ENCODE data around the gene IL17RE. TPM values are rescaled to one million over a fixed set of nuclear protein-coding genes. Genes with fewer than 3 reads are reported as not detected.
A peak's percentile ranks its signal among the peaks of the same experiment; 100 is the strongest.

Gene IL17RE
- total and polyA plus RNA-seq, 9 of the 15 experiments (the other 6 are each of a cell fraction or from before 2014, with no cell fraction given): 0.32 to 1.9 (median 0.51) TPM; not detected in 4

GRCh38 chr3:9890249-9891071 is 12.2 kb upstream of the IL17RE start, which contains the start of gene JAGN1 (continued):
- TF ChIP-seq REST (IDR thresholded peaks at IDR 0.05; ENCODE audit: borderline replicate concordance) (no peak; the same call in 1 of the 2 replicates), REST (CRISPR knock-in tag; IDR thresholded peaks at IDR 0.05; ENCODE audit: low read depth) (peak; percentile 79), NCOA4 (IDR thresholded peaks at IDR 0.05; ENCODE audit: partially characterized antibody) (no peak), ZSCAN29 (IDR thresholded peaks at IDR 0.05) (no peak), MLLT1 (IDR thresholded peaks at IDR 0.05) (peak; percentile 16 to 75; a peak in 2 of 4 replicates), ZBTB1 (CRISPR knock-in tag; IDR thresholded peaks at IDR 0.05; ENCODE audit: borderline replicate concordance, low read depth) (peak; percentile 87), PHF20 (IDR thresholded peaks at IDR 0.05; ENCODE audit: partially characterized antibody) (peak; percentile 93)

All from K562 (cell line).